ENCODE data around the gene LRBA.

LRBA gene

GRCh38 chr4:150773032-150773431 is 242.1 kb downstream of the LRBA start:
- DNase-seq: no peak
- H3K9ac ChIP-seq (ENCODE audit: low read length): no peak overlapping the region
- H4K20me1 ChIP-seq (ENCODE audit: insufficient read depth, low read length): no peaks in the 10 kb centered on the region

GRCh38 chr4:150771382-150771781 is 243.7 kb downstream of the LRBA start:
- H3K4me3 ChIP-seq (ENCODE audit: low read length): no peak overlapping the region
- no peaks in the 10 kb centered on the region for H3K27me3 ChIP-seq (replicated peaks; ENCODE audit: insufficient read depth, low read length)
- H3K79me2 ChIP-seq (ENCODE audit: low read length): no peaks in the 10 kb centered on the region
- no peaks in the 10 kb centered on the region for H3K9me2 ChIP-seq (replicated peaks; ENCODE audit: insufficient read depth, low read length)
- no peaks in the 10 kb centered on the region for H3K36me3 ChIP-seq (replicated peaks; ENCODE audit: insufficient read depth, low read length)
- H3K4me1 ChIP-seq (ENCODE audit: low read length): peaks cover 5% of the 10 kb centered on the region; the same call in 1 of the 2 replicates
- no peak overlapping the region for H3K9ac ChIP-seq (ENCODE audit: low read length)
- no peaks in the 10 kb centered on the region for H4K20me1 ChIP-seq (ENCODE audit: insufficient read depth, low read length)
- no peak for DNase-seq
- TF ChIP-seq CTCF (IDR thresholded peaks at IDR 0.05; ENCODE audit: low read length) (no peak), EZH2phosphoT487 (IDR thresholded peaks at IDR 0.05; ENCODE audit: low read length) (no peak), EZH2 (optimal IDR thresholded peaks at IDR 0.05; ENCODE audit: low read depth, low read length) (no peak)
- no peak overlapping the region for H2AFZ ChIP-seq (ENCODE audit: low read length)
- H3K27ac ChIP-seq (ENCODE audit: low read length): no peak overlapping the region
- H3K4me2 ChIP-seq (ENCODE audit: low read depth, low read length): no peak overlapping the region
- no peaks in the 10 kb centered on the region for H3K9me3 ChIP-seq (replicated peaks; ENCODE audit: insufficient read depth, low read length)
- H3F3A ChIP-seq (ENCODE audit: insufficient read depth, low read length): no peaks in the 10 kb centered on the region

More at GRCh38 chr4:150773032-150773431, 242.1 kb downstream of the LRBA start:
- Histone ChIP-seq H3K79me2 (ENCODE audit: low read length) (no peaks in the 10 kb centered on the region), H3F3A (ENCODE audit: insufficient read depth, low read length) (no peaks in the 10 kb centered on the region), H3K9me2 (replicated peaks; ENCODE audit: insufficient read depth, low read length) (no peaks in the 10 kb centered on the region), H3K27me3 (replicated peaks; ENCODE audit: insufficient read depth, low read length) (no peaks in the 10 kb centered on the region), H3K9me3 (replicated peaks; ENCODE audit: insufficient read depth, low read length) (no peaks in the 10 kb centered on the region), H3K4me2 (ENCODE audit: low read depth, low read length) (no peak overlapping the region), H2AFZ (ENCODE audit: low read length) (no peak overlapping the region), H3K27ac (ENCODE audit: low read length) (no peak overlapping the region), H3K36me3 (replicated peaks; ENCODE audit: insufficient read depth, low read length) (no peaks in the 10 kb centered on the region), H3K4me3 (ENCODE audit: low read length) (no peak overlapping the region), H3K4me1 (ENCODE audit: low read length) (peaks cover 5% of the 10 kb centered on the region; the same call in 1 of the 2 replicates)
- no peak for TF ChIP-seq CTCF (IDR thresholded peaks at IDR 0.05; ENCODE audit: low read length)
- TF ChIP-seq EZH2phosphoT487 (IDR thresholded peaks at IDR 0.05; ENCODE audit: low read length): no peak
- TF ChIP-seq EZH2 (optimal IDR thresholded peaks at IDR 0.05; ENCODE audit: low read depth, low read length): no peak

GRCh38 chr4:150769845-150770244 is 245.2 kb downstream of the LRBA start:
- H3K4me1 ChIP-seq (ENCODE audit: low read length): peaks cover 5% of the 10 kb centered on the region; the same call in 1 of the 2 replicates
- no peak overlapping the region for H3K4me3 ChIP-seq (ENCODE audit: low read length)

More at GRCh38 chr4:150769845-150770244, 245.2 kb downstream of the LRBA start:
- Histone ChIP-seq H3K4me2 (ENCODE audit: low read depth, low read length) (no peak overlapping the region), H3F3A (ENCODE audit: insufficient read depth, low read length) (no peaks in the 10 kb centered on the region), H3K9me2 (replicated peaks; ENCODE audit: insufficient read depth, low read length) (no peaks in the 10 kb centered on the region), H3K27me3 (replicated peaks; ENCODE audit: insufficient read depth, low read length) (no peaks in the 10 kb centered on the region), H3K9me3 (replicated peaks; ENCODE audit: insufficient read depth, low read length) (no peaks in the 10 kb centered on the region), H3K79me2 (ENCODE audit: low read length) (no peaks in the 10 kb centered on the region), H3K36me3 (replicated peaks; ENCODE audit: insufficient read depth, low read length) (no peaks in the 10 kb centered on the region), H3K9ac (ENCODE audit: low read length) (no peak overlapping the region), H2AFZ (ENCODE audit: low read length) (no peak overlapping the region), H4K20me1 (ENCODE audit: insufficient read depth, low read length) (no peaks in the 10 kb centered on the region), H3K27ac (ENCODE audit: low read length) (no peak overlapping the region)
- DNase-seq: no peak
- TF ChIP-seq EZH2 (optimal IDR thresholded peaks at IDR 0.05; ENCODE audit: low read depth, low read length) (no peak), CTCF (IDR thresholded peaks at IDR 0.05; ENCODE audit: low read length) (no peak), EZH2phosphoT487 (IDR thresholded peaks at IDR 0.05; ENCODE audit: low read length) (no peak)

Data from MM.1S (cell line).